Astrocyte of the cerebellum (primary cell): ENCODE data around the gene WNT11.

Source experiments
- DNase-seq: peaks from one replicate; pipeline ENCODE4 v3.0.0-alpha.2; 2011; ENCODE audit warnings: low read depth
- H3K4me3 ChIP-seq: 2 replicates; pipeline ENCODE4 v1.5.1; 2011; ENCODE audit warnings: mild to moderate bottlenecking, low read depth, low read length, moderate library complexity
- in situ Hi-C: cut with HindIII; loops from 2 replicates; pipeline ENCODE4 v1.10.0; 2017; ENCODE audit warnings: low sequenced_read_pairs
- TF ChIP-seq, protein P1 (sequence below): IDR thresholded peaks from 2 replicates; pipeline ENCODE4 v1.5.1; 2012; ENCODE audit warnings: low read length, low read depth, moderate library complexity, mild to moderate bottlenecking; ENCODE audit errors: missing control alignments

The WNT11 gene

DNA sequence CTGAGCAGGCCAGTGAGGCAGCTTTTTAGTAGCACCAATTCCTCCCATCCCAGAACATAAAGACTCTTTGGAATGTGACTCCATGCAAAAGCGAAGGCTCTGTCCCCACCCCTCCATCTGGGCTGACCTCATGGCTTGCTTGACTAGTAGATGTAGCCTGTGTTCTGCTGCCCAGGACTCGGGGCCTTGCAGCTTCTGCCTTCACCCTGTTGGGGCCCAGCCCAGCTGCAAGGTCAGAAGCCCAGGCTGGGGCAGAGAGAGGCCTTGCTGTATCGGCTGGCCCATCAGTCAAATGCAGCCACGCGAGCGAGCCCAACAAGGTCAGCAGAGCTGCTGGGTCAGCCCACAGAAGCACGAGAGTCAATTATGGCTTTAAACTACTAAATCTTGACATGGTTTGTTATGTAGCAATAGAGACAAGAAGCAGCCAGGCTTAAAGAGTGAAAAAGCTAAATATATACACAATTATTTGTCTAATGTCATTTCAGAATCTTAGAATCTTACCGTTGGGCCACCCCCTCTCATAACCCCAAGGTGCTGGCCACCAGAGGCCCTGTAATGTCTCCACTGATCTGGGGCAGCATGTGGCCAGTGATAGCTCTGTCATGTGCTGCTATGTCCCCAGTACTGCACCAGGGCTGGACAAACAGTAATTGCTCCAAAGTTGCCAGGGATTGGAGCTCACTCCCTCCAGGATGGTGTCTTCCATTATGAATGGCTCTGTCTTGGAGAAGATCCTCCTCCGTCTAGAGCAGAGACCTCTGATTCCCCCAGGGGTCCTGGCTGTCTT lies 10.4 kb upstream of the WNT11 start:
- DNase-seq: no peak
- in situ Hi-C loops: no loop called here

DNA sequence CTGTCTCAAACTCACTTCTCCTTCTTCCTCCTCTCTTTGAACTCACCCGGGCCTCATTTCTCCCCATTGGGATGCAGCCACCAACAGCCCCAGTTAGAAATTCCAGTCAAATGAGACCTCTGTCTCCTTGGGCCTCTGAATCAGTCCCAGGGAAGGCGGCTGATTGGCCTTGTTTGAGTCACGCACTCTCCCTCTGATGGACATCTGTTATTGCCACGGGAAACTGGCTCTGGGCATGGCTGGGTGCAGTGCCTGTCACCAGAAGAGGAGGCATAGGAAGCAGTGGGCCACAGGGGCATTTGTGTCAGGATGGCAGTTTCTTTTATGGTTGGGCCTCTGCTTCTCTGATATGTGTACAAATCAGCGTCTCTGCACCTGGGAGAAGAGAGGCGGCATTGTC lies 9.6 kb upstream of the WNT11 start:
- in situ Hi-C loops: no loop called here
- DNase-seq: no peak
- TF ChIP-seq, protein P1, sequence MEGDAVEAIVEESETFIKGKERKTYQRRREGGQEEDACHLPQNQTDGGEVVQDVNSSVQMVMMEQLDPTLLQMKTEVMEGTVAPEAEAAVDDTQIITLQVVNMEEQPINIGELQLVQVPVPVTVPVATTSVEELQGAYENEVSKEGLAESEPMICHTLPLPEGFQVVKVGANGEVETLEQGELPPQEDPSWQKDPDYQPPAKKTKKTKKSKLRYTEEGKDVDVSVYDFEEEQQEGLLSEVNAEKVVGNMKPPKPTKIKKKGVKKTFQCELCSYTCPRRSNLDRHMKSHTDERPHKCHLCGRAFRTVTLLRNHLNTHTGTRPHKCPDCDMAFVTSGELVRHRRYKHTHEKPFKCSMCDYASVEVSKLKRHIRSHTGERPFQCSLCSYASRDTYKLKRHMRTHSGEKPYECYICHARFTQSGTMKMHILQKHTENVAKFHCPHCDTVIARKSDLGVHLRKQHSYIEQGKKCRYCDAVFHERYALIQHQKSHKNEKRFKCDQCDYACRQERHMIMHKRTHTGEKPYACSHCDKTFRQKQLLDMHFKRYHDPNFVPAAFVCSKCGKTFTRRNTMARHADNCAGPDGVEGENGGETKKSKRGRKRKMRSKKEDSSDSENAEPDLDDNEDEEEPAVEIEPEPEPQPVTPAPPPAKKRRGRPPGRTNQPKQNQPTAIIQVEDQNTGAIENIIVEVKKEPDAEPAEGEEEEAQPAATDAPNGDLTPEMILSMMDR: no peak

More for the DNA sequence above, 10.4 kb upstream of the WNT11 start:
- TF ChIP-seq, protein P1: no peak
- H3K4me3 ChIP-seq: no peak overlapping the region

DNA sequence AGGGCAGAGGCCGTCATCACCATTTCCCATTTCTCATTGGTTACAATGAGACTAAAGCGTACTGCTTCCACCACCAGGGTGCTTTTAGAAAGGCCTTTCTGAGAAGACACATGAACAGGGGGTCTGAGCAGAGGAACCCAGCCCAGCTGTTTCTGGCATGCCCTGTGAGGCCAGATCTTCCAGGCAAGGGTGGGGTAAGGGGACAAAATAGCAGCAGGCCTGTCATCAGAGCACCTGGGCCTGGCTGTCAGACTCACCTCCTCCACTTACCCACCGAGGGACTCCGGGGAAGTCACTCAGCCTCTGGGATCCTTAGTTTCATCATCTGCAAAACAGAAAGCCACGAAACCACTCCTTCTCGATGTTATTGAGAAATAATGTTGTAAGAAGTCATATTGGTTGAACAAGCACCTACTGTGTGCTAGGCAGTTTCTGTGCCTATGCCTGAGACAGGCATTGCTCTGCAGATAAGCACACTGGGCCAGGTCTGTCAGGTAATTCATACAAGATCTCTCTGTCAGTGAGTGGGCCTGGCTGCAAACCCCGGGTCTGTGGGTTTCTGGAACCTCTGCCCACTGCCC lies 8.8 kb upstream of the WNT11 start:
- H3K4me3 ChIP-seq: no peak overlapping the region
- no peak for DNase-seq
- in situ Hi-C loops: no loop called here
- TF ChIP-seq, protein P1: no peak

More for the DNA sequence above, 9.6 kb upstream of the WNT11 start:
- no peak overlapping the region for H3K4me3 ChIP-seq

DNA sequence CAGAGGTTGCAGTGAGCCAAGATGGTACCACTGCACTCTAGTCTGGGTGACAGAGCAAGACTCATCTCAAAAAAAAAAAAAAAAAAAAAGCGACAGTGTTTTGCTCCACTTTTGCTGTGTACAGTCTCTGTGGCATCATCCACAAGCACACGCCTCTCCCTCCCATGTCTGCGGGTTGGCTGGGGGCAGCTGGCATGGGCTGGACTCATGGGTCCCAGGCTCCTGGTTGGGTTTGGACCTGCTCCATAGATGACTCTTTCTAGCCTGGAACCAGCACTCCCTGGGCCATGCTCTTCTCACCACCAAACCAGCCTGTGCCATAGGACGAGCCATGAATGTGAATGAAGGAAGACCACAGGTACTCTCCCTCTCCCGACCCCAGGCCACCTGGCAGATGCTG lies 7.9 kb upstream of the WNT11 start:
- in situ Hi-C loops: no loop called here
- DNase-seq: no peak
- H3K4me3 ChIP-seq: no peak overlapping the region
- TF ChIP-seq, protein P1: no peak

DNA sequence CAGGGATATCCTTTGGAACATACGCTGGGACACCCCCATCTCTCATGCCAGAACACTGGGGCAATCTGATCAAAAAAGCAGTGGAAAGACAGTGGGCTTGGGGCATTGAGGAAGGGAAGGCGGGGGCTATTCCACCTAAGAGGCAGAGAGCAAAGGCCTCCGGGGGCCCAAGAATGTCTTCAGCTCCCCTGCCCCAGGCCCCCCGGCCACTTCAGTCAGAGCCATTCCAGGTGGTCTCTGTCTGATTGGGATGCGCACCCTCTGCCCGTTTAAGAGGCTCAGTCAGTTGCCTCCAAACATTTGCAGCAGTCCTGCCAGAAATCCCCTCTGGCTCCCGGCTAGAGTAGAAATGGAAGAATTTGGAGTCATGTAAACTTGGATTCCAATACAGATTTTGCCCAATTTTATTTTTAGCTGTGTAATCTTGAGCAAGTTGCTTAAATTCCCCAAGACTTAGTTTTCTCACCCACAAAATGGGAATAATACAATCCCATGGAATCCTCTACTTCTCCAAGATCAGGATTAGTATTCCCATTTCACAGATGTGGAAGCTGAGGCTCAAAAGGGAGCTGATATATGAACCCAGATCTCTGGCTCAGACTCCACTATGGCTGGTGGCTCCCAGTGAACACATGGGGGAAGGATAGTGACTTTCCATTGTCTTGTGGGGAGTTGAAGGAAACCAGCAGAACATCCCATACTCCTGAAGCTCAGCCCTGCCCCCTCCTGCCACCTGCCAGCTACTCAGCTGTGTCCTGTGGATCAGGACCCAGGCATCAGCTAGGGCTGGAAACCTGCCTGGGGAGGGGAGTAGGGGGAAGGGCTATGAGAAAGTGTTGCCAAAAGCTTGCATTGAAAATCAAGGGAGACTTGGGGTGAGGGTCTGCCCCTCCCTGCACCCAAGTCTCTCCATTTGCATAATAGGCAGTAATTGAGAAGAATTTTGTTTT lies 6.1 kb upstream of the WNT11 start:
- TF ChIP-seq, protein P1: no peak
- in situ Hi-C loops: no loop called here
- no peak for DNase-seq
- H3K4me3 ChIP-seq: no peak overlapping the region
